SU-DHL-6 (cell line): Measurements from ENCODE around the gene TEKT1.
"Not testable (repeated sequence)": the region's sequence is repeated elsewhere in the genome, so short reads cannot be mapped to it uniquely, and the experiment has no call there.

ENCODE experiments used
- H2AFZ ChIP-seq: fragments of 200-600 bp; sonication (generic); 2 replicates; pipeline ENCODE4 v1.6.1; 2014; ENCODE audit warnings: low read depth, mild to moderate bottlenecking, moderate library complexity, mixed read lengths, antibody characterized with exemption, low read length; ENCODE audit not compliant: severe bottlenecking
- H3F3A ChIP-seq: fragments of 200-600 bp; shearing (Covaris generic); 2 replicates; pipeline ENCODE4 v1.6.0; 2016; ENCODE audit warnings: antibody characterized with exemption, mild to moderate bottlenecking; ENCODE audit not compliant: insufficient read depth
- H3K27ac ChIP-seq: fragments of 200-600 bp; sonication (generic); 2 replicates; pipeline ENCODE4 v1.5.1; 2016; ENCODE audit warnings: low read depth, mild to moderate bottlenecking, low read length, moderate library complexity, mixed read lengths
- H3K27me3 ChIP-seq: fragments of 200-600 bp; sonication (generic), shearing (Covaris generic); 2 replicates; pipeline ENCODE4 v1.6.0; 2014; ENCODE audit warnings: mild to moderate bottlenecking, low read length
- H3K36me3 ChIP-seq: fragments of 200-600 bp; sonication (generic); 2 replicates; pipeline ENCODE4 v1.6.1; 2014; ENCODE audit warnings: mild to moderate bottlenecking, low read length, mixed read lengths
- H3K4me2 ChIP-seq: fragments of 300-600, 200-600 bp; shearing (Covaris generic), sonication (generic); 2 replicates; pipeline ENCODE4 v1.6.0; 2014; ENCODE audit warnings: low read length, low read depth, mild to moderate bottlenecking; ENCODE audit not compliant: poor library complexity, severe bottlenecking
- H3K4me3 ChIP-seq: fragments of 200-600 bp; sonication (generic); 2 replicates; pipeline ENCODE4 v1.5.1; 2014; ENCODE audit warnings: antibody characterized with exemption, low read length, mild to moderate bottlenecking, mixed read lengths; ENCODE audit not compliant: insufficient read depth, poor library complexity, severe bottlenecking
- H3K79me2 ChIP-seq: fragments of 200-600 bp; sonication (generic); 2 replicates; pipeline ENCODE4 v1.6.1; 2014; ENCODE audit warnings: mild to moderate bottlenecking, low read length, moderate library complexity; ENCODE audit not compliant: insufficient read depth
- H3K9ac ChIP-seq: fragments of 200-600 bp; sonication (generic); 2 replicates; pipeline ENCODE4 v1.7.0; 2014; ENCODE audit warnings: mild to moderate bottlenecking, low read length
- H3K9me2 ChIP-seq: fragments of 200-600 bp; sonication (generic); replicated peaks from 2 replicates; pipeline ENCODE4 v1.6.1; 2014; ENCODE audit warnings: low read length; ENCODE audit not compliant: insufficient read depth
- H3K9me3 ChIP-seq: fragments of 200-600 bp; sonication (generic); 2 replicates; pipeline ENCODE4 v1.6.1; 2014; ENCODE audit warnings: low read length, mixed read lengths; ENCODE audit not compliant: insufficient read depth
- H4K20me1 ChIP-seq: fragments of 200-600 bp; sonication (generic); 2 replicates; pipeline ENCODE4 v1.6.1; 2014; ENCODE audit warnings: low read depth, mild to moderate bottlenecking, antibody characterized with exemption, low read length, moderate library complexity, mixed read lengths
- EZH2phosphoT487 ChIP-seq: fragments of 200-600 bp; sonication (generic), shearing (Covaris generic); conservative IDR thresholded peaks from 2 replicates; pipeline ENCODE4 v1.6.1; 2018; ENCODE audit warnings: mild to moderate bottlenecking, antibody characterized with exemption, low read length, moderate library complexity, mixed read lengths
- TF ChIP-seq, protein P1 (sequence below): fragments of 200-600 bp; sonication (generic); IDR thresholded peaks from one replicate; pipeline ENCODE4 v1.5.1; 2017; ENCODE audit warnings: antibody characterized with exemption, mild to moderate bottlenecking, low read length, moderate library complexity; ENCODE audit not compliant: insufficient read depth, poor library complexity, severe bottlenecking

TEKT1 gene

GRCh38 chr17:6779411-6779810, 52.1 kb downstream of the TEKT1 start:
- H3K4me3 ChIP-seq, result no peak overlapping the region
- no peak overlapping the region for H2AFZ ChIP-seq
- no peaks in the 10 kb centered on the region for H4K20me1 ChIP-seq
- H3K27ac ChIP-seq, result no peak overlapping the region
- no peaks in the 10 kb centered on the region for H3F3A ChIP-seq
- H3K9ac ChIP-seq, result no peak overlapping the region
- H3K36me3 ChIP-seq, result no peaks in the 10 kb centered on the region
- TF ChIP-seq, protein P1, sequence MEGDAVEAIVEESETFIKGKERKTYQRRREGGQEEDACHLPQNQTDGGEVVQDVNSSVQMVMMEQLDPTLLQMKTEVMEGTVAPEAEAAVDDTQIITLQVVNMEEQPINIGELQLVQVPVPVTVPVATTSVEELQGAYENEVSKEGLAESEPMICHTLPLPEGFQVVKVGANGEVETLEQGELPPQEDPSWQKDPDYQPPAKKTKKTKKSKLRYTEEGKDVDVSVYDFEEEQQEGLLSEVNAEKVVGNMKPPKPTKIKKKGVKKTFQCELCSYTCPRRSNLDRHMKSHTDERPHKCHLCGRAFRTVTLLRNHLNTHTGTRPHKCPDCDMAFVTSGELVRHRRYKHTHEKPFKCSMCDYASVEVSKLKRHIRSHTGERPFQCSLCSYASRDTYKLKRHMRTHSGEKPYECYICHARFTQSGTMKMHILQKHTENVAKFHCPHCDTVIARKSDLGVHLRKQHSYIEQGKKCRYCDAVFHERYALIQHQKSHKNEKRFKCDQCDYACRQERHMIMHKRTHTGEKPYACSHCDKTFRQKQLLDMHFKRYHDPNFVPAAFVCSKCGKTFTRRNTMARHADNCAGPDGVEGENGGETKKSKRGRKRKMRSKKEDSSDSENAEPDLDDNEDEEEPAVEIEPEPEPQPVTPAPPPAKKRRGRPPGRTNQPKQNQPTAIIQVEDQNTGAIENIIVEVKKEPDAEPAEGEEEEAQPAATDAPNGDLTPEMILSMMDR, result no peak
- TF ChIP-seq EZH2phosphoT487, result no peak
- no peaks in the 10 kb centered on the region for H3K9me3 ChIP-seq
- H3K9me2 ChIP-seq, result no peaks in the 10 kb centered on the region
- no peaks in the 10 kb centered on the region for H3K79me2 ChIP-seq
- no peak overlapping the region for H3K4me2 ChIP-seq
- H3K27me3 ChIP-seq, result no peaks in the 10 kb centered on the region

DNA sequence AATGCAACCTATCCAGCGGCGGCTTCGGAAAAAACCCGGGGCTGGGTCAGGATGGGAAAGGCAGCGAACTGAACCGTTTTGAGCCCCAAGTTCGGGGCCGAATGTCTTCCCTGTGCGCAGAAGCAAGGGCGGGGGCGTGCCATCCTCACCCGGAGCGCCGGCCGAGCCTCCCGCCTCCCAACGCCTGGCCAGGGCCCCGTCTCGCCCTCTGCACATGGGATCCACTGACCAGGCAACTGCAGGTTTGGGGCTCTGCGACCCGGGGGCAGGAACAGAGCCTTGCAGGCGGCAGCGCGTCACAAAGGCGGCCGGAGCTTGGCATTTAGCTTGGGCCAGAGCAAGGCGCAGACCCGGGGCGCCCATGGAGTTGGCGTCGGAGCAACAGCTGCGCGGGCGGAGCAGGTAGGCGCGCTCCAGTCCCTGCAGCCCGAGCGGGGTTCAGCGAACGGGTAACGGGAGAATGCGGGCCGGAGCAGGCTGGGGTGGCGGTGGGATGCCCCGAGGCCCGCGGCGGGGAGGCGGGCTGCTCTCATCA, 55.6 kb downstream of the TEKT1 start, which contains the start of gene FBXO39:
Gene FBXO39, plus strand, starts transcription at position 345 of the 535 bp plus-strand sequence. CDS start 3,654 bp downstream, outside the sequence.
- Histone ChIP-seq H4K20me1 (no peaks in the 10 kb centered on the region), H3K4me3 (no peak within 1 kb of the TSS), H3K79me2 (no peaks in the 10 kb centered on the region), H3K9me2 (no peaks in the 10 kb centered on the region), H3K36me3 (no peaks in the 10 kb centered on the region), H3F3A (no peaks in the 10 kb centered on the region), H3K9me3 (no peaks in the 10 kb centered on the region), H3K9ac (no peak within 1 kb of the TSS), H3K4me2 (no peak within 1 kb of the TSS), H3K27ac (no peak within 1 kb of the TSS), H2AFZ (no peak within 1 kb of the TSS), H3K27me3 (no peaks in the 10 kb centered on the region)
- TF ChIP-seq, protein P1, result no peak
- no peak for TF ChIP-seq EZH2phosphoT487

DNA sequence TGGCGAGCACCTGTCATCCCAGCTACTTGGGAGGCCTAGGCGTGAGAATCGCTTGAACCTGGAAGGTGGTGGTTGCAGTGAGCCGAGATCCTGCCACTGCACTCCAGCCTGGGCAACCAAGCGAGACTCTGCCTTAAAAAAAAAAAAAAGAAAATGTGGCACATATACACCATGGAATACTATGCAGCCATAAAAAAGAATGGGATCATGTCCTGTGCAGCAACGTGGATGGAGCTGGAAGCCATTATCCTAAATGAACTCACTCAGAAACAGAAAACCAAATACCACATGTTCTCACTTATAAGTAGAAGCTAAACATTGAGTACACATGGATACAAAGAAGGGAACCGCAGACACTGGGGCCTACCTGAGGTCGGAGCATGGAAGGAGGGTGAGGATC, 56.6 kb downstream of the TEKT1 start:
- H3K36me3 ChIP-seq, H4K20me1 ChIP-seq, H3K79me2 ChIP-seq, H3K9me2 ChIP-seq, H3K4me3 ChIP-seq, H2AFZ ChIP-seq, H3K9me3 ChIP-seq, H3K4me2 ChIP-seq, H3K9ac ChIP-seq, H3K27me3 ChIP-seq, H3K27ac ChIP-seq, H3F3A ChIP-seq: not testable (repeated sequence)

DNA sequence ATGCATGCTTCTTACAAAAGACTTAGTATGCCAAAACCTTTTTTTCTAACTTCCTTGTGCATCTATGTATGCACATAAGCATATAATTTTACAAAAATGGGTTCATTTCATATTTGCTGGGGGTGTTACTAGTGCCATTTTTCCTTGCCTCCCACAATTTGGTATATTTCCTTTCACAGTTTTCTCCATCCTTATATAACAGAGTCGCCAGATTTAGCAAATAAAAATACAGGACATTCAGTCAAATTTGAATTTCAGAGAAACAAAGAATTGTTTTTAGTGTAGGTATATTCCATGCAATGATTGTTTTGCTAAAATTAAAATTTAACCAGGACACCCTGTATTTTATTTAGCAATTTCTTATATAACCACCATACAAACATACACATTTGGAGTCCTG, 59.5 kb downstream of the TEKT1 start:
- Histone ChIP-seq H3K9me2 (no peaks in the 10 kb centered on the region), H3K4me3 (no peak overlapping the region), H3K9me3 (peaks cover 20% of the 10 kb centered on the region; the same call in 1 of the 2 replicates), H3F3A (no peaks in the 10 kb centered on the region), H3K79me2 (no peaks in the 10 kb centered on the region), H3K9ac (no peak overlapping the region), H3K4me2 (no peak overlapping the region), H3K27me3 (no peaks in the 10 kb centered on the region), H3K36me3 (peaks cover 6% of the 10 kb centered on the region; the same call in 1 of the 2 replicates), H2AFZ (no peak overlapping the region), H4K20me1 (no peaks in the 10 kb centered on the region), H3K27ac (no peak overlapping the region)
- TF ChIP-seq EZH2phosphoT487, result no peak
- TF ChIP-seq, protein P1, result no peak
